ENCODE measurements around the gene NR5A2.

NR5A2 gene

DNA sequence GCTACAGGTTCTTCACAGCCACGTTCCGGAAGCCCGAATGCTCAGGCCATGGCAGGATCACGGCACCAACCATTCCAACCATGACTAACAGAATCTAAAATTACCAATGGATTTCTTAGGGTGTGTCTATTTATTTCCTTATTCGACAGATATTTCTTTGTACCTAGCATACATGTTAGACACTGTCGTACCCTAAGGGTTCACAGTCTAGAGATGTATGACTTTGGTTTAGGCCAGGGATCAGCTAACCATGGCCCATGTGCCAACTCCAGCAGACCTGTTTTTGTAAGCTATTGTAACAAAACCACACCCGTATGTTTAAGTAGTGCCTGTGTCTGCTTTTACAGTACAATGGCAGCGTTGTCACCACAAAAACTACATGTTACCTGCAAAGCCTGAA, 167.0 kb downstream of the NR5A2 start:
- no peak for DNase-seq (ENCODE audit: low read depth in 4 of 4, low spot score in 1 of 4)

DNA sequence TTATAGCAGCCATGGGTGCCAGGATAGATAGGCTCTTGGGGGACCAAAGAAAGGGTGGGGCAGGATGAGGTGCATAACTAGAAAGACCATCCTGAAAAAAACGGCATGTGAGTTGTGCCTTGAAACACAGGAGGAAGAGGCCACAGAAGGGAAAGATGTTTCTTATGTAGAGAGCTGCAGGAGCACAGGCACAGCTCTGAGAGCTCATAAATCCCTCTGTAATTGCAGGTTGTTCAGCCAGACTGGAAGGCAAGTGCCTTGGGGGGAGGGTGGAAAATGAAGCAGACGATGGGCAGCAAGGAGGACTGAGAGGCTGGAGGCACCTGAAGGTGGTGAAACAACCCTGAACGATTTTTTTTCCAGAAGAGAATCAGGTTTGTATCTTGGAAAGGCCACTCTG, 170.7 kb downstream of the NR5A2 start:
- DNase-seq (ENCODE audit: low read depth in 4 of 4, low spot score in 1 of 4) = no peak

DNA sequence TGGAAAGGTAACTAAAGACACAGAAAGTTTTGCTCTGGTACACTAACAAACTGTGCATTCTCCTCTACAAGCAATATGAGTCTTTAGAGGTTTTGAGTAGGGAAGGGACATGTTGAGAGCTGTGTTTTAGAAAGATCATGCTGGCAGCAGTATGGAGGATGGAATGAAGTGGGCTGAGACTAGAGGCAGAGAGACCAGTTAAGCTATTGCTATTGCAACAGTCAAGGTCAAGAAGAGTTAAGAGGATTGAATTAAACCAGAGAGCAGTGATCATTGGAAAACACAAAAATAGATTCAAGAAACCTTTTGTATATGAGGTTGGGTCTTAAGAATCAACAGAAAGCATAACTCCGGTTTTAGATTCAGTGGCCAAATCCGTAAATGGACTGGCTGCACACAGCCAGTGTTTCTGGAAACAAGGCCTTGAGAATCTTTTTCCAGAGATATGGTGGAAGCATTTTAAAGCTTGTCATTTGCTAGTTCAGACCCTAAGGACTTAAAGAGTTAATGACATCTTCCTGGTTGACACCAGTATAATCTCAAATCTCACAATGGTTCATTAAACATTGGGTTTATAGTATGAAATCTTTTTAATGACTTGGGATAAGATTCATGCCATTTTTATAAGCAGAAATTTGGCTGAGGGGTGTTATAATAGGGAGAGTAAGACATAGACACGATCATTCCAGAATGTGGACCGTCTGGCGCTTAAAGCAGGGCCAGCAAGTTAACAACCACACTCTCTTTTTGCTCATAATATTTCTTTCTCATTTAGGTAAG, 177.9 kb downstream of the NR5A2 start:
- DNase-seq (ENCODE audit: low read depth in 4 of 4, low spot score in 1 of 4) = no peak

DNA sequence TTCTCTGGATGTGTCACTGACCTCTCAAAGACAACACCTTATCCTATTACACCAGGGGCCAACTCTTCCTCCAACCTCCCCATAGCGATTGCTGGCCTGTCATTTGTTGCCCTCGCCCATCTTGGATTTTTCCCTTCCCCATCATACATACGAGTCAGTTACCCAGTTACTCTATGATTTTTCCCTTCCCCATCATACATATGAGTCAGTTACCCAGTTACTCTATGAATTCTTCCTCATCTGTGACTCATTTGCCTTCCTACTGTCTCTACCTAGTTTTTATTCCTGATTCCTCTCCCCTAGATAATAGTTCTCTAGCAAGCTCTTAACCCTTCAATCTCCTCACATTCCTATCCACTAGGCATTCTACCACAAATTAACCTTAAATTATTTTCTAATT, 178.8 kb downstream of the NR5A2 start:
- no peak for DNase-seq (ENCODE audit: low read depth in 4 of 4, low spot score in 1 of 4)

DNA sequence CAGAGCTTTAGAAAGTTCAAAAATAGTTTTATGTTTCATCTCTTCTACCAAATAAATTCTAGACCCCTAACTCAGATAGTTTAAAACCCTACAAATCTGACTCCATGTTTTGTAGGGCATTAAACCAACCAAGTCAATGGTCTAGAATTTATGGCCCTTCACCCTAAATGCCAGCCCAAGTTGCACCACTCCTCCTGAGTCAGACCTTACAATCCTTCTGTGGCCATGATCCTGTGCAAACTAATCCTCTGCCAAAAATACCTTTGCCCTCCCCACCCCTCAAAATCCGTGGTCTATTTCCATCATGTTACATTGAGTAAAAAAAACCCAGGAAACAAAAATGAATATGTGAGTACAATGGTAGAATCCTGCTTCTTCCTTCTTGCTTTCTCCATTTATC, 179.3 kb downstream of the NR5A2 start:
- DNase-seq (ENCODE audit: low read depth in 4 of 4, low spot score in 1 of 4) = no peak

DNA sequence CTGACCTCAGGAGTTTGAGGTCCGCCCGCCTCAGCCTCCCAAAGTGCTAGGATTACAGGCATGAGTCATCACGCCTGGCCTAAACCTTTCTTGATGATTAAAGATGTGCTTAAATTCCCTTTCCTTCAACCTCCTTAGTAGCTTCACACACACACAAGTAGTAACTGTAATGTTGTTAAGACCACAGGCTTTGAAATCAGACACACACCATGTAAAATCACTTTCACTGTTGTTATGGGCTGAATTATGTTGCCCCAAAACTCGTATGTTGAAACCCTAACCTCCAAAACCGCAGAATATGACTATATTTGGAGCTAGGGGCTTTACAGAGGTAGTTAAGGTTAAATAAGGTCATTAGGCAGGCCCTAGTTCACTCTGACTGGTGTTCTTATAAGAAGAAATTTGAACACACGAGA, 180.2 kb downstream of the NR5A2 start:
- no peak for DNase-seq (ENCODE audit: low read depth in 4 of 4, low spot score in 1 of 4)

DNA sequence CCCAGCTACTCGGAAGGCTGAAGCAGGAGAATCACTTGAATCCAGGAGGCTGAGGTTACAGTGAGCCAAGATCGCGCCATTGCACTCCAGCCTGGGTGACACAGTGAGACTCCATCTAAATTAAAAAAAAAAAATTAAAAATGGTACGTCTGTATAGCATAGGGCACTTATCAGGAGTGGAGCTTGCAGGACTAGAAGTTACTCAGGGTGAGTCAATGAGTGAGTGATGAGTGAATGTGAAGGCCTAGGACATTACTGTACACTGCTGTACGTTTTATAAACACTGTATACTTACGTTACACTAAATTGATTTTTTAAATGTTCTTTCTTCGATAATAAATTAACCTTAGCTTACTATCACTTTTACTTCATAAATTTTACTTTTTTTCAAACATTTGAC, 183.6 kb downstream of the NR5A2 start:
- DNase-seq (ENCODE audit: low read depth in 4 of 4, low spot score in 1 of 4) = no peak

DNA sequence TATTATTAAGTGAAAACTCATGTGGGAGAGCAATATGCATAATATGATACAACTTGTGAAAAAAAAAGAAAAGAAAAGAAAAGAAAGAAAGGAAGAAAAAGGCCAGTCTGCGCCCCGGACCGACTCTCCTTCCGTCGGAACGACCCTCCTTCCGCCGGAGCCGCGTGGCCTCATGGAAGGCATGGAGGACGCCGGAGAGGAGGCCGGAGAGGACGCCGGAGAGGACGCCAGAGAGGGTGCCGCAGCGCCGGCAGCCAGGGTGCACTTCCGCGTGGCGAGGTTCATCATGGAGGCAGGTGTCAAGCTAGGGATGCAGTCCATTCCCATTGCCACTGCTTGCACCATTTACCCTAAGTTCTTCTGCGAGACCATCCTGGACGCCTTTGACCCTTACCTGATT, 185.9 kb downstream of the NR5A2 start:
- DNase-seq (ENCODE audit: low read depth in 4 of 4, low spot score in 1 of 4) = no peak

DNA sequence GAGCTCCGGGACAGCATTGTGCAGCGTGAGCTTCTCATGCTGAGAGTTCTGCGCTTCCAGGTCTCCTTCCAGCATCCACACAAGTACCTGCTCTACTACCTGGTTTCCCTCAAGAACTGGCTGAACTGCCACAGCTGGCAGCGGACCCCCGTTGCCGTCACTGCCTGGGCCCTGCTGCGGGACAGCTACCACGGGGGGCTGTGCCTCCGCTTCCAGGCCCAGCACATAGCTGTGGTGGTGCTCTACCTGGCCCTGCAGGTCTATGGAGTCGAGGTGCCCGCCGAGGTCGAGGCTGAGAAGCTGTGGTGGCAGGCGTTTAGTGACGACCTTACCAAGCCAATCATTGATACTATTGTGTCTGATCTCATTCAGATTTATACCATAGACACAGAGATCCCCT, 186.4 kb downstream of the NR5A2 start:
- no peak for DNase-seq (ENCODE audit: low read depth in 4 of 4, low spot score in 1 of 4)

DNA sequence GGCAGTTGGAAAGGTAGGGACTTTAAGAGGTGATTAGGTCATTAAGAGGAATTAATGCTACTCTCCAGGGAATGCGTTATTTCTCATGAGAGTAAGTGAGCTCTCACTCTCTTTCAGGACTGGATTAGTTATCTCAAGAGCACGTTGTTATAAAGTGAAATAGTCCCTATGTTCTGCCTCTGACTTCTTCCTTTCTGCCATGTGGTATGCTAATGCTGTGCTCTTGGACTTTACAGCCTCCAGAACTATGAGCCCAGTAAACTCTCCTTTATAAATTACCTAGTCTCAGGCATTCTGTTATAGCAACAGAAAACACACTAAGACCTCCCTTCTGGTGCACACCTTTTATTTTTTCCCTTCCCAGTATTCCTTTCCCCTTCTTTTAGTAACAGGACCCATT, 187.8 kb downstream of the NR5A2 start:
- no peak for DNase-seq (ENCODE audit: low read depth in 4 of 4, low spot score in 1 of 4)

DNA sequence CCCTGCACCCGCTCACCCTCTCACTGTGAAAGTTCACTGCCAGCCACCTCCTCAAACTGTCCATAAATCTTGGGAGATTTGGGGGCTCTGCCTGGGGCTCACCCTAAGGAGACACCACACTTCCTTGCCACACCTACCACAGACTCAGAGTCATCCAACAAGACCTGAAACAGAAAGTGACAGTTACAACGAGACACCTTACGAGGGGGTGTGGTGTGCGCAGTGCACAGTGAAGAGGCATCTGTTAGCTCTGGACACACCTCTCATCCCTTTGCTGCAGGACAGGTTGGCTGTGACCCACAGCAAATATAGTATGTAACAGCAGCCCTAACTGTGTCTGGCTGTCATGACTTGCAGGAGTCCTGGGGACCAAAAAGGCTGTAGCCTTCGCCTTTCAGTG, 190.2 kb downstream of the NR5A2 start:
- DNase-seq (ENCODE audit: low read depth in 4 of 4, low spot score in 1 of 4) = no peak

DNA sequence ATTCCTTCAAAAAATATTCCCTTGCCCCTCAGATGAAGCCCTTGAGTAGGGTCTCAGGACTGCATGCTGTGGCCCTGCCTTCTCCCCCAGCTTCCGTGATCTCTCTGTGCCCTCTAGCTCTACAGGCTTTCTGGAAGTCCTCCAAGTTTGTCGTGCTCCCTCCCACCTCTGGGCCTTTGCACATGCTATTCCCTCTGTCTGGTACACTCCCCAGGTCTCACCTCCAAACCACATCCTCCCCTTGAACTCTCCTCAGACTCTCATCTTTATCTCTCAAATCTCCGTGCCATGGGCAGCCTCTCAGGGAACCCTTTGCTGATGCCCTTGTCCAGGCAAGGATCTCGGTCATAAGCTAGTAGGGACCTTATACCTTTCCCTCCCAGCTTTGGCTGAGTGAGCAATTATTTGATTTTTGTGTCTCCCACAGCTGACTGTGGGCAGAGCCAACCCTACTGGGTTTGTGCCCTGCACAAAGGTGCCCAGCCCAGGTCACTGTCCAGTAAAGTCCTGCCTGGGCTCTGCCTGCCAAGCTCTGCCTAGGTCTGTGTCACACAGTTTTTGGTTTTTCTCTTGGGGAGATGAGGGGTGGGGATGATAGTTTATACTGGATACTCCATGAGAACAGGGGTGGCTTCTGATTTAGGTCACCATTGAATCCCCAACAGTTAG, 194.2 kb downstream of the NR5A2 start:
- no peak for DNase-seq (ENCODE audit: low read depth in 4 of 4, low spot score in 1 of 4)

DNA sequence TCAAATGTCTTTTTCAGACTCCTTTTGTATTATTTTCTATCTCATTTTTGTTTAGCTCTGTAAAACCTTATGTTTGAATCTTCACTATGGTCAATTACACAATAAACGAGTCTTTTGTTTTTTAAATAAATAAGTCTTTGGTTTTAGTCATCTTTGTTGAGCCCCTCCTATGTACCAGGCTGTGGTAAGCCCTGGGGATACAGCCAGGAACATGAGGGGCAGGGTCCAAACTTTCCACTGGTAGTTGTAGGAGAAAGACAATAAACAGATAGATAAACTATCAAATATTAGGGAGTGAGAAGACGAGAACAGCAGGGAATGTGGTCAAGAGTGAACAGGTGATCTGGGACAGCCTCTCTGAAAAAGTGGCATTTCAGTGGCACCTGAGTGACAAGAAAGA, 195.7 kb downstream of the NR5A2 start:
- DNase-seq (ENCODE audit: low read depth in 4 of 4, low spot score in 1 of 4) = no peak

DNA sequence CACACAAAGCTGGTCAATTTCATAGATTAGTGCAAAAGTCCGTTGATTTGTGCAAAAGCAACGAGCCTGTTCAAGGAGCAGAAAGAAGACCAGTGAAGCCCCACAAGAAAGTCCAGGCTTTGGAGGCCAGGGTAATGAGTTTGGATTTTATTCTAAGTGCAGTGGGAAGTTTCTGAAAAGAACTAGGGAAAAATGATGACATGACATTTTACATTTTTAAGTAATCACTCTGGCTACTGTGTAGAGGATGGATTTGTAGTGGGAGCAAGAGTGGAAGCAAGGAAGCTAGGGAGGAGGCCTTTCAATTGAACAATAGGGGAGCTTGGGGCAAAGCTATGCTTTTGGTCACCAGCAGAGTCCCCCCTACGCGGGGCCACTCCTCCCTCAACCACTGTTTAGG, 196.1 kb downstream of the NR5A2 start:
- DNase-seq (ENCODE audit: low read depth in 4 of 4, low spot score in 1 of 4) = no peak

DNA sequence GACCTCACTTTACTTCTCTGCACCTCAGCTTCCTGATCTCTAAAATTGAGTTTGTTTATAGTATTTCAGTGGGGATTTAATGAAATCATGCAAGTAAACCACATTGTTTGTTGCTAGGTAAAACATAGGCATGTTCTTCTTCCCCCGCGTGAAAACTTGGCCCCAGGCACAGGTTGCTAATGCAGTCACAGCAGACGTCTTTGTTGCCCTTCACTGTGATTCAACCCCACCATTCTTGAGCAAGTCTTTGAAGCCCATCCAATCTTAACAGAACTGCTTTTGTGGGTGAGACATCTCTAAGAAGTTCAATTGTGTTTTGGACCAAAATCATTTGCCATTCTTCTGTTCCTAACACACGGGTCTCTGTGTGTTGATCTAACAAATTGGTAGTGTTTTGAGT, 196.8 kb downstream of the NR5A2 start:
- DNase-seq (ENCODE audit: low read depth in 4 of 4, low spot score in 1 of 4) = no peak

DNA sequence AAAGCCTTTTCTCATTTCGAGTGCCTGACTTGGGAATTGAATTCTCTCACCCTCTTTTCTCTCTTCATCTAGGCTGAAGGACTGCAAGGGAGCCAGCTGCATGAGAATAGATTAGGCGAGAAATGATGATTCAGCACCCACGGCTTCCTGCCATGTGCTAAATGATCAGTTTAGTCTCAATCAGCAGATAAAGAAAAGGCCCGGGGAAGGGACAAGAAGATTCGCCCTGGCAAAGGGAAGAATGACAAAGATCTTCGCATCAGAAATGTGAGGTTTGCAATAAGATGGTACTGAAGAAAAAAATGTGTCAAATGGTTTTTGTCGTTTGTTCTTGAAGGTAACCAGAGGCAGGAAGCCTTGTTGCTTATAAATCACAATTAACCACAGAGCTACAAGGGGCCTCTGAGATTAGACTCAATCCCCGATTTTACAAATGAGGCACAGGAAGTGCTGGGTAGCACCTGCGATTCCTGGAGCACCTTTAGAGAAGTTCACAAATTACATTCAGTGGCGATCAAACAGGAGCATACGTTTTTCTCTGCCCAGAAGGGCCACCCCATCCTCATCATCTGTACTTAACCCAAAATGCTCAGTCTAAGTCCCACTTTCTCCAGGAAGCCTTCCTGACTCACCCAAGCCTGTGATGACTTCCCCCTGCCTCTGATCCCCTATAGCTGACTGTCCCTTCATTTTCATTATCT, 198.9 kb downstream of the NR5A2 start:
- peak in 2 of 4 experiments; percentile 2 to 7 for DNase-seq (ENCODE audit: low read depth in 4 of 4, low spot score in 1 of 4)

DNA sequence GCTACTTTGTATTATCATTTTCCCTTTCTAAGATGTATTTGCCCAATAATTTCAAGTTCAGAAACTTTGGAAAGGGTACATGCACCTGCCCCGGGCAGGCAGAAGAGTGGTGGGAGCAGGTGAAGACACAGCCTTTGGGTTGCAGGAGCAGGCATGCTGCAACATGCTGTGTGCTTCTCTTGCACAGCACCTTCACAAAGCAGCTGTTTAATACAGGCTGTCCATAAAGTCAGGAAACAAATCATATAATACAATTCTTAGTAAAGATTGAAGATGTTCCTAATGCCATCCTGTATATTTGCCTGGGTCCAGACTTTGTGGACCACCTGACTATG, 199.4 kb downstream of the NR5A2 start:
- no peak for DNase-seq (ENCODE audit: low read depth in 4 of 4, low spot score in 1 of 4)
